WI38 (cell line): ENCODE data around the gene CDKAL1.

ENCODE experiments used
- H3K4me3 ChIP-seq: 2 replicates; pipeline ENCODE4 v1.5.1; 2011; ENCODE audit warnings: low read depth, mild to moderate bottlenecking, control low read depth, low read length
- TF ChIP-seq, protein P1 (sequence below): IDR thresholded peaks from 2 replicates; pipeline ENCODE4 v1.5.1; 2012; ENCODE audit warnings: low read depth, mild to moderate bottlenecking, control low read depth, low read length

CDKAL1 gene

DNA sequence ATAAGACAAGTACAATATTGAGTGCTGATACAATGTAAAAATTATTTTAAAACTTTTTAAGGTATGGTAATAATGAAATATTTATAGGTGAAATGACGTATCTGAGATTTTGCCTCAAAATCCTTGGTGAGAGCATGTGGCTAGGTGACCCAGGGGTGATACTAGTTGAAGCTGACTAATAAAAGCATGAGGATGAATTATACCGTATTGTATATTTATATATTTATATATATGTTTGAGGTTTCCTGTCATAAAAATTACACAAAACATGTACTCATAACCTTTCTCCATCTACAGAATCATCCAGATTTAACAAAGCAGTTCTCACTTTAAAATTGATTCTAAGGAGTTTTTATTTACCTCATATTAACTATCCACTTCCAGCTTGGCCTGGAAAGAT is 358.1 kb downstream of the CDKAL1 start:
- H3K4me3 ChIP-seq = no peak overlapping the region
- TF ChIP-seq, protein P1, sequence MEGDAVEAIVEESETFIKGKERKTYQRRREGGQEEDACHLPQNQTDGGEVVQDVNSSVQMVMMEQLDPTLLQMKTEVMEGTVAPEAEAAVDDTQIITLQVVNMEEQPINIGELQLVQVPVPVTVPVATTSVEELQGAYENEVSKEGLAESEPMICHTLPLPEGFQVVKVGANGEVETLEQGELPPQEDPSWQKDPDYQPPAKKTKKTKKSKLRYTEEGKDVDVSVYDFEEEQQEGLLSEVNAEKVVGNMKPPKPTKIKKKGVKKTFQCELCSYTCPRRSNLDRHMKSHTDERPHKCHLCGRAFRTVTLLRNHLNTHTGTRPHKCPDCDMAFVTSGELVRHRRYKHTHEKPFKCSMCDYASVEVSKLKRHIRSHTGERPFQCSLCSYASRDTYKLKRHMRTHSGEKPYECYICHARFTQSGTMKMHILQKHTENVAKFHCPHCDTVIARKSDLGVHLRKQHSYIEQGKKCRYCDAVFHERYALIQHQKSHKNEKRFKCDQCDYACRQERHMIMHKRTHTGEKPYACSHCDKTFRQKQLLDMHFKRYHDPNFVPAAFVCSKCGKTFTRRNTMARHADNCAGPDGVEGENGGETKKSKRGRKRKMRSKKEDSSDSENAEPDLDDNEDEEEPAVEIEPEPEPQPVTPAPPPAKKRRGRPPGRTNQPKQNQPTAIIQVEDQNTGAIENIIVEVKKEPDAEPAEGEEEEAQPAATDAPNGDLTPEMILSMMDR = no peak

DNA sequence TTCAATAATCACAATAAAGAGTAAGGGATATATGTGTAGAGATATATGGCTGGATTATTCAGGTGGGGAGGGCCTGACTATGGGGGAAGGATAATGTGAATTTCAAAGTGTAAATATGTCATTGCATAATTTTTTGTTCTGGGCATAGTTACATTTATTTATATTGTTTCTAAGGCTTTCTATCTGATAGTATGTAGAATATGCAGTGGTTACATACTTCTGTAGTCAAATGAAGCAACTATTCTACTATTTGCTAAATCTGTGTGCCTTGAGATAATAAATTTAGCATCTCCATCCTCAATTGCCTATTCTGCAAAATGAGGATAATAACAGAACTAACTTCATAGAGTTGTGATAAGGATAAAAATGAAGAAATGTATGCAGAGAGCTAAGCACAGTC is 359.2 kb downstream of the CDKAL1 start:
- no peak overlapping the region for H3K4me3 ChIP-seq
- TF ChIP-seq, protein P1 = no peak

DNA sequence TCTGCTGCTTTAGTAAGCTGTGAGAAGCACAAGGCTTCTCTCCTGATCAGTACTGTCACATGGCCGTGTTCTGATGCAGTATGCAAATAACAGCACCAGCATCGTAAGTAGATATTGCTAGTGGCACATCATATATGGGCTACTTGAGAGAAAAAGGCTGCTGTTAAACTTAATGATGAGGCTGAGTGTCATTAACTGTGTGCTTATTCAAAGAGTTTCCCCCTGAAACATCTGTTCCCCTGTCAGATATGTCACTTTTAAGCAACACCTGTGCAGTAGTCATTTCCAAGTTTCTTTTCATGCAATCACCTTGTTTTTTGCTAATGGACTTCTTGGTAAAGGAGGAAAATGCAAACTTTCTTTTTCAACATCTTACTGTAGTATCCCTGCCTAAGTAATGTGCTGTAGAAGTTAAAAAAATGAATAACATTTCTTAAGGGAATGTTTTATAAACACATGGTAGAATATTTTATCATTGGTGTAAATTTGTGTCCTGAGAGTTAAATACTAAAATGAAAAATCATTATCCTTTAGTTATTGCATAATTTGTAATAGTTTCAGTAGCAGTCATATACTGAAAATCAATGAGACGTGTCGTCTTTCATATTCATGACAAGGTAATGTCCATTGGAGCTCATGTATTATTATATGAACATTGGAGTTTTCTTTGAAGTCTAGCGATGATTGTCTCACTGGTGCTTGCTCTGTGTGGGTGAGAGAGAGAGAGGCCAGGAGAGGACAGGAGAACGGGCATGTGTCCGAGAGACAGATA is 366.3 kb downstream of the CDKAL1 start:
- H3K4me3 ChIP-seq = no peak overlapping the region
- TF ChIP-seq, protein P1 = no peak

DNA sequence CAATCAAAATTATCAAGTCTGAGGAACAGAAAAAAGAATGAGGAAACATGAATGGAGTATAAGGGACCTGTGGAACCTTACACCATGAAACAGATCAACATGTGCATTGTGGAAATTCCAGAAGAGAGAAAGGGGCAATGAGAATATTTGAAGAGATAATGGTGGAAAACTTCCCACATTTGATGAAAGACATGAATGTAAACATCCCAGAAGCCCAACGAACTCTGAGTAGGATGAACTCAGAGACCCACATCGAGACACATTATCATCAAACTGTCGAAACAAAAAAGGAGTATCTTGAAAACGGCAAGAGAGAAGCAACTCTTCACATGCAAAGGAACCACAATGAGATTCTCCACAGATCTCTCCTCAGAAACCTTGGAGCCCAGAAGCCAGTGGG is 371.1 kb downstream of the CDKAL1 start:
- no peak overlapping the region for H3K4me3 ChIP-seq
- TF ChIP-seq, protein P1 = no peak

DNA sequence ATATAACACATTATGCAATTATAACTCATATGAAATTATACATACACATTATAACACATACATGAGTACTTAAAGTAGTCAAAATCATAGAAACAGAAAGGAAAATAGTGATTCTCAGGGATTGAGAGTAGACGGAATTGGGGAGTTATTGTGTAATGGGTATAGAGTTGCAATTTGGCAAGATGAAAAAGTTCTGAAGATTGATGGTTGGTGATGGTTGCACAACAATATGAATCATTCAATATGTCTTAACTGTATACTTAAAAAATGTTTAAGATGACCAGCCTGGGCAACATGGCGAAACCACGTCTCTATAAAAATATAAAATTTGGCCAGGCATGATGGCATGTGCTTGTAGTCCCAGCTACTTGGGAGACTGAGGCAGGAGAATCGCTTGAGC is 372.7 kb downstream of the CDKAL1 start:
- TF ChIP-seq, protein P1 = no peak
- H3K4me3 ChIP-seq = no peak overlapping the region

DNA sequence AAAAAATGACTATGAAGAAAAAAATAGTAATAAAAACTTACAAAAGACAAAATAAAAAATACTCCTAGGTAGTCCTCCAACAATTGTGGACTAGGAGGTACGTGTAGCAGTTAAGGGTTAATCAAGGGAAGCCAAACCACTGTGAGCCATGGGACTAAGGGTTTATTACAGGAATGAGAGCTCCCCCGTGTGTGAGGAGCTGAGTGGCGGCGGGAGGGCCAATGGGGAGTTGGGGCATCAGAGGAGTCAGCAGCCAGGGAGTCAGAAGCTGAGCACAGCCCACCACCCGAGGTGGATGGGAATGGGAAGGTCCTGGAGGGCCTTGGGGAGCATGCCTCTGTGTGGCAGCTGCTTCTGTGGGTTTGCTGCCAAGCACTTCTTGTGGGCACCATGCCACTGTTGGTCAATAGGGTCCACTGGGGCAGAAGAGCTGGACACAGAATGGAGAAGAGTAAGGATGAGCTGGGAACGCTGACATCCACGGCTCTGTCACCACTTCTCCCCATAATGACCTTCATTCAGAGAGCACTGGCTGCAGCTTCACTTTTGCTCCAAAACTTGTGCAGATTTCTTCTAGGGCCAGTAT is 373.3 kb downstream of the CDKAL1 start:
- TF ChIP-seq, protein P1 = no peak

DNA sequence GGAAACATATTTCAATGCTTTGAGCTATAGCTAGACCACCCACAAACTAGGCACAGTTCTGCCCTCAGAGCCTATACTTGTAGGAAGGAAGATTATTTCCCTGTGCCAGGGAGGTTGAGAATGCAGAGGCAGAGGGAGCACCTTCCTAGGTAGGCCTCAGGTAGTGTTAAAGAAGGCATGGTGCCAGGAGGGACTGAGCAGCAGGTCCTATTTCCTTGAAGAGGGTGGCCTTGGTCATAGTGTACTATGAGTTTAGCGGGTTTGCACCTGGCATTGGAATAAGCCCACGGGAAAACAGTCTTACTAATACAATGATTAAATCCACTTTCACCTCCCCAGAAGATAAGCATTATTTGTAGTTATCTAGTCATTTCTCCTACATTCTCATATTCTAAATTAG is 375.4 kb downstream of the CDKAL1 start:
- TF ChIP-seq, protein P1 = no peak
- H3K4me3 ChIP-seq = no peak overlapping the region

More for the DNA sequence above, 373.3 kb downstream of the CDKAL1 start:
- H3K4me3 ChIP-seq = no peak overlapping the region
